GM12873 (cell line): Measurements from ENCODE around the gene OGDHL.

Experiments
- CTCF ChIP-seq: IDR thresholded peaks from 2 replicates; pipeline ENCODE4 v1.5.1; 2012; ENCODE audit warnings: low read depth, mild to moderate bottlenecking, moderate library complexity, low read length, control low read depth; ENCODE audit not compliant: insufficient read depth; ENCODE audit errors: missing control alignments

The OGDHL gene

GRCh38 chr10:49766484-49766883, 4.4 kb upstream of the OGDHL start:
- no peak for TF ChIP-seq CTCF

- TF ChIP-seq CTCF = no peak
These were observed 399 bp upstream of the OGDHL start for GRCh38 chr10:49762566-49762877.

GRCh38 chr10:49761201-49761788, 828 bp downstream of the OGDHL start:
- TF ChIP-seq CTCF = no peak

GRCh38 chr10:49760789-49761188, 1.3 kb downstream of the OGDHL start:
- TF ChIP-seq CTCF = no peak

GRCh38 chr10:49759787-49760551, 2.2 kb downstream of the OGDHL start:
- no peak for TF ChIP-seq CTCF

GRCh38 chr10:49758249-49758930, 3.7 kb downstream of the OGDHL start:
- no peak for TF ChIP-seq CTCF

- no peak for TF ChIP-seq CTCF
These were observed 5.5 kb downstream of the OGDHL start for GRCh38 chr10:49756641-49757040.
